Spleen (tissue), 11 donors: ENCODE data around the gene ACVR1. TPM values are rescaled to one million over a fixed set of nuclear protein-coding genes. Genes with fewer than 3 reads are reported as not detected.

ENCODE experiments used
- DNase-seq: peaks from one replicate; pipeline ENCODE4 v3.0.0-alpha.2; 2020
- H3K27ac ChIP-seq, 8 donors: fragments of 200-600 bp; sonication (generic) in 7 of 8; 1 replicate in 4 of 8; 2 replicates in 4 of 8; pipeline versions ENCODE4 v1.5.0 to v1.8.0; 2016 to 2021; ENCODE audit warnings: inconsistent platforms in 4 of 8, mild to moderate bottlenecking in 4 of 8, moderate library complexity in 1 of 8
- H3K27me3 ChIP-seq, 7 donors: fragments of 200-600 bp; sonication (generic) in 6 of 7; replicated peaks in 1 of 7; 1 replicate in 4 of 7; 2 replicates in 3 of 7; pipeline versions ENCODE4 v1.5.0 to v1.8.0; 2016 to 2021; ENCODE audit warnings: inconsistent platforms in 3 of 7, mild to moderate bottlenecking in 1 of 7
- H3K36me3 ChIP-seq, 6 donors: fragments of 200-600 bp; sonication (generic) in 5 of 6; 1 replicate in 4 of 6; 2 replicates in 2 of 6; pipeline versions ENCODE4 v1.5.0 to v1.8.0; 2016 to 2021; ENCODE audit warnings: inconsistent platforms in 2 of 6
- H3K4me1 ChIP-seq, 6 donors: fragments of 200-600 bp; sonication (generic) in 5 of 6; 1 replicate in 3 of 6; 2 replicates in 3 of 6; pipeline versions ENCODE4 v1.5.0 to v1.8.0; 2016 to 2021; ENCODE audit warnings: inconsistent platforms in 3 of 6
- H3K4me3 ChIP-seq, 8 donors: fragments of 200-600 bp; sonication (generic) in 7 of 8; 1 replicate in 4 of 8; 2 replicates in 4 of 8; pipeline versions ENCODE4 v1.5.0 to v1.8.0; 2016 to 2021; ENCODE audit warnings: inconsistent platforms in 4 of 8, mild to moderate bottlenecking in 4 of 8, moderate library complexity in 2 of 8
- H3K9me3 ChIP-seq, 8 donors: fragments of 200-600 bp; sonication (generic) in 7 of 8; 1 replicate in 4 of 8; 2 replicates in 4 of 8; pipeline versions ENCODE4 v1.5.0 to v1.8.0; 2016 to 2021; ENCODE audit warnings: inconsistent platforms in 4 of 8
- CTCF ChIP-seq, 11 experiments: fragments of 200-600 bp in 7 of 11; fragments of 450-650 bp in 4 of 11; sonication (generic) in 4 of 11; IDR thresholded peaks in 8 of 11; conservative IDR thresholded peaks in 3 of 11; 1 replicate in 7 of 11; 2 replicates in 4 of 11; pipeline versions ENCODE4 v1.4.0 to v1.8.0; 2016 to 2021; ENCODE audit warnings: antibody characterized with exemption in 11 of 11, inconsistent platforms in 4 of 11, mild to moderate bottlenecking in 1 of 11
- POLR2A ChIP-seq, 3 donors: fragments of 450-650 bp; IDR thresholded peaks; one replicate each; pipeline ENCODE4 v1.5.1; 2017; ENCODE audit warnings: antibody characterized with exemption in 3 of 3, mild to moderate bottlenecking in 1 of 3
- POLR2AphosphoS5 ChIP-seq, 3 donors: sonication (generic); formaldehyde crosslinking; IDR thresholded peaks; one replicate each; pipeline ENCODE4 v1.5.1; 2017; ENCODE audit warnings: antibody characterized with exemption in 3 of 3
- WGBS, 5 donors: extraction: QIAGEN DNeasy Blood & Tissue Kit in 3 of 5; methylation state at CpG; one replicate each; pipeline versions ENCODE4 v1.1.5 to v1.1.7; 2013 to 2018; 5-methylcytosine and 5-hydroxymethylcytosine counted together
- intact Hi-C: fragments of 100-400 bp; cut with DNase I; formaldehyde crosslinking; loops from one replicate; pipeline ENCODE4 v1.15.0; 2023; ENCODE audit warnings: low total_unique reads
- polyA plus RNA-seq, 3 donors: library from polyadenylated mRNA; stranded (reverse); fragments of 200-250 nt; gene quantifications; one replicate each; pipeline ENCODE4 v1.2.1, GENCODE V29; 2013
- total RNA-seq, 7 donors: library from RNA; depleted of rRNA in 3 of 7; stranded (reverse); fragments of >200 nt in 3 of 7; fragmentation: NEBNext Ultra II Directional in 4 of 7; extraction: Animal tissue kit (Norgen Biotek cat#: 25700) in 4 of 7; gene quantifications; one replicate each; pipeline versions ENCODE4 v1.1.0 to v1.2.1, GENCODE V29; 2016 to 2021
- donor health status: healthy with polysubstance abuse.
- donor health status: DM: no; HTN: no; CAD: no; lungs with moderate emphysema.
- donor health status: DM: no; HTN: no; CAD: no.
- donor health status: Bipolar disorder and iron deficiency.
- donor health status: healthy.
- donor health status: DM: no; HTN: no; CAD: no.
- donor health status: DM: yes; HTN: yes; CAD: no.

ACVR1 gene
- total and polyA plus RNA-seq, 10 donors: 2.1 to 23.8 (median 13.6) TPM

- Histone ChIP-seq H3K9me3 (no peaks in the 10 kb centered on the region), H3K27me3 (no peaks in the 10 kb centered on the region), H3K4me3 (no peak overlapping the region), H3K4me1 (peaks cover 0 to 37% (median 12%) of the 10 kb centered on the region in 6 donors), H3K36me3 (no peaks in the 10 kb centered on the region), H3K27ac (peak overlapping the region in 4 of 8 donors; percentile 21 to 86 (median 76))
- intact Hi-C loops: no loop called here
- DNase-seq: no peak
- 47 to 97% (median 79%) methylated on average over 2 of the region's 2 CpGs for WGBS, 5 donors
- no peak for TF ChIP-seq POLR2AphosphoS5 (IDR thresholded peaks at IDR 0.05)
- TF ChIP-seq CTCF (IDR thresholded peaks at IDR 0.05 in 8 of 11, conservative IDR thresholded peaks at IDR 0.05 in 3 of 11): no peak
- TF ChIP-seq POLR2A (IDR thresholded peaks at IDR 0.05): no peak
These were observed 24.6 kb upstream of the ACVR1 start for GRCh38 chr2:157900684-157901083.

GRCh38 chr2:157900203-157900602 lies 24.1 kb upstream of the ACVR1 start:
- no peak for DNase-seq
- Histone ChIP-seq H3K36me3 (no peaks in the 10 kb centered on the region), H3K27ac (peak overlapping the region in 4 of 8 donors; percentile 73 to 86 (median 76)), H3K4me1 (peaks cover 0 to 37% (median 12%) of the 10 kb centered on the region in 6 donors), H3K9me3 (no peaks in the 10 kb centered on the region), H3K27me3 (no peaks in the 10 kb centered on the region), H3K4me3 (no peak overlapping the region)
- intact Hi-C loops: no loop called here
- WGBS, 5 donors: 86 to 96% (median 88%) methylated on average over 2 of the region's 2 CpGs
- TF ChIP-seq POLR2AphosphoS5 (IDR thresholded peaks at IDR 0.05) (no peak), CTCF (IDR thresholded peaks at IDR 0.05 in 8 of 11, conservative IDR thresholded peaks at IDR 0.05 in 3 of 11) (no peak), POLR2A (IDR thresholded peaks at IDR 0.05) (no peak)

GRCh38 chr2:157899125-157899839 lies 23.2 kb upstream of the ACVR1 start:
- peaks cover 0 to 37% (median 12%) of the 10 kb centered on the region in 6 donors for H3K4me1 ChIP-seq
- DNase-seq: no peak
- TF ChIP-seq POLR2A (IDR thresholded peaks at IDR 0.05) (no peak), POLR2AphosphoS5 (IDR thresholded peaks at IDR 0.05) (no peak), CTCF (IDR thresholded peaks at IDR 0.05 in 8 of 11, conservative IDR thresholded peaks at IDR 0.05 in 3 of 11) (no peak)
- no peaks in the 10 kb centered on the region for H3K27me3 ChIP-seq
- H3K4me3 ChIP-seq: no peak overlapping the region
- H3K9me3 ChIP-seq: no peaks in the 10 kb centered on the region
- WGBS, 5 donors: 63 to 70% (median 66%) methylated on average over 7 of the region's 7 CpGs
- intact Hi-C loops: no loop called here
- peak overlapping the region in 6 of 8 donors; percentile 8 to 86 (median 74) for H3K27ac ChIP-seq
- H3K36me3 ChIP-seq: no peaks in the 10 kb centered on the region

GRCh38 chr2:157898591-157898996 lies 22.5 kb upstream of the ACVR1 start:
- H3K9me3 ChIP-seq: no peaks in the 10 kb centered on the region
- intact Hi-C loops: no loop called here
- TF ChIP-seq POLR2AphosphoS5 (IDR thresholded peaks at IDR 0.05): no peak
- TF ChIP-seq POLR2A (IDR thresholded peaks at IDR 0.05): no peak
- no peak for TF ChIP-seq CTCF (IDR thresholded peaks at IDR 0.05 in 8 of 11, conservative IDR thresholded peaks at IDR 0.05 in 3 of 11)
- 56 to 76% (median 69%) methylated on average over 2 of the region's 2 CpGs for WGBS, 5 donors
- peaks cover 0 to 37% (median 12%) of the 10 kb centered on the region in 6 donors for H3K4me1 ChIP-seq
- H3K27me3 ChIP-seq: no peaks in the 10 kb centered on the region
- no peak for DNase-seq
- H3K27ac ChIP-seq: peak overlapping the region in 4 of 8 donors; percentile 73 to 86 (median 76)
- H3K36me3 ChIP-seq: no peaks in the 10 kb centered on the region
- H3K4me3 ChIP-seq: no peak overlapping the region
